Measurements from ENCODE around the gene IL17C. TPM values are rescaled to one million over a fixed set of nuclear protein-coding genes. Genes with fewer than 3 reads are reported as not detected.

IL17C gene
- total and polyA plus RNA-seq, 2 donors: 0.05 to 0.09 TPM

- DNase-seq (ENCODE audit: low read depth in 6 of 9, low spot score in 9 of 9): peak in 1 of 9 donors; percentile 61
- Histone ChIP-seq H3K4me3 (ENCODE audit: low read length in 2 of 2) (no peak overlapping the region), H3K27me3 (ENCODE audit: control insufficient read depth in 2 of 2, insufficient read depth in 1 of 2, low read length in 1 of 2) (peaks cover 11 to 30% of the 10 kb centered on the region in 2 donors), H3K4me1 (ENCODE audit: control insufficient read depth in 2 of 2, insufficient read depth in 2 of 2, low read length in 2 of 2) (peaks cover 20 to 38% of the 10 kb centered on the region in 2 donors), H3K9me3 (ENCODE audit: control insufficient read depth in 2 of 2, insufficient read depth in 1 of 2, low read length in 1 of 2) (peaks cover 0 to 5% of the 10 kb centered on the region in 2 donors), H3K27ac (ENCODE audit: low read depth in 1 of 2, low read length in 1 of 2) (peak overlapping the region; percentile 73 to 82), H3K36me3 (ENCODE audit: control insufficient read depth in 2 of 2, insufficient read depth in 2 of 2, low read length in 1 of 2) (no peaks in the 10 kb centered on the region)
- 80% methylated on average over 31 of the region's 31 CpGs for WGBS
Observed at GRCh38 chr16:88681084-88681680, 42.8 kb downstream of the IL17C start.

- 26% methylated on average over 21 of the region's 21 CpGs for WGBS
- DNase-seq (ENCODE audit: low read depth in 6 of 9, low spot score in 9 of 9): peak in 2 of 9 donors; percentile 63 to 83
- no peak overlapping the region for H3K4me3 ChIP-seq (ENCODE audit: low read length in 2 of 2)
- peak overlapping the region; percentile 73 to 87 for H3K27ac ChIP-seq (ENCODE audit: low read depth in 1 of 2, low read length in 1 of 2)
- peaks cover 0 to 2% of the 10 kb centered on the region in 2 donors for H3K9me3 ChIP-seq (ENCODE audit: control insufficient read depth in 2 of 2, insufficient read depth in 1 of 2, low read length in 1 of 2)
- H3K36me3 ChIP-seq (ENCODE audit: control insufficient read depth in 2 of 2, insufficient read depth in 2 of 2, low read length in 1 of 2): no peaks in the 10 kb centered on the region
- H3K4me1 ChIP-seq (ENCODE audit: control insufficient read depth in 2 of 2, insufficient read depth in 2 of 2, low read length in 2 of 2): peaks cover 25 to 42% of the 10 kb centered on the region in 2 donors
- H3K27me3 ChIP-seq (ENCODE audit: control insufficient read depth in 2 of 2, insufficient read depth in 1 of 2, low read length in 1 of 2): peaks cover 15 to 36% of the 10 kb centered on the region in 2 donors
Observed at GRCh38 chr16:88681709-88682451, 43.5 kb downstream of the IL17C start.

GRCh38 chr16:88684569-88685155 is 46.3 kb downstream of the IL17C start:
- Histone ChIP-seq H3K4me3 (ENCODE audit: low read length in 2 of 2) (no peak overlapping the region), H3K27me3 (ENCODE audit: control insufficient read depth in 2 of 2, insufficient read depth in 1 of 2, low read length in 1 of 2) (peaks cover 19 to 53% of the 10 kb centered on the region in 2 donors)
- WGBS: 93% methylated on average over 15 of the region's 15 CpGs

GRCh38 chr16:88685156-88686061 is 47.0 kb downstream of the IL17C start:
- Histone ChIP-seq H3K4me1 (ENCODE audit: control insufficient read depth in 2 of 2, insufficient read depth in 2 of 2, low read length in 2 of 2) (peaks cover 25 to 53% of the 10 kb centered on the region in 2 donors), H3K27ac (ENCODE audit: low read depth in 1 of 2, low read length in 1 of 2) (peak overlapping the region in 1 of 2 donors; percentile 15), H3K4me3 (ENCODE audit: low read length in 2 of 2) (peak overlapping the region; percentile 53 to 58), H3K27me3 (ENCODE audit: control insufficient read depth in 2 of 2, insufficient read depth in 1 of 2, low read length in 1 of 2) (peaks cover 19 to 53% of the 10 kb centered on the region in 2 donors), H3K9me3 (ENCODE audit: control insufficient read depth in 2 of 2, insufficient read depth in 1 of 2, low read length in 1 of 2) (no peaks in the 10 kb centered on the region), H3K36me3 (ENCODE audit: control insufficient read depth in 2 of 2, insufficient read depth in 2 of 2, low read length in 1 of 2) (no peaks in the 10 kb centered on the region)
- DNase-seq (ENCODE audit: low read depth in 6 of 9, low spot score in 9 of 9): peak in 2 of 9 donors; percentile 30 to 39
- 7% methylated on average over 33 of the region's 33 CpGs for WGBS

More at GRCh38 chr16:88684569-88685155, 46.3 kb downstream of the IL17C start:
- no peaks in the 10 kb centered on the region for H3K9me3 ChIP-seq (ENCODE audit: control insufficient read depth in 2 of 2, insufficient read depth in 1 of 2, low read length in 1 of 2)
- no peak for DNase-seq (ENCODE audit: low read depth in 6 of 9, low spot score in 9 of 9)
- peaks cover 25 to 53% of the 10 kb centered on the region in 2 donors for H3K4me1 ChIP-seq (ENCODE audit: control insufficient read depth in 2 of 2, insufficient read depth in 2 of 2, low read length in 2 of 2)
- no peaks in the 10 kb centered on the region for H3K36me3 ChIP-seq (ENCODE audit: control insufficient read depth in 2 of 2, insufficient read depth in 2 of 2, low read length in 1 of 2)
- peak overlapping the region in 1 of 2 donors; percentile 19 for H3K27ac ChIP-seq (ENCODE audit: low read depth in 1 of 2, low read length in 1 of 2)

GRCh38 chr16:88686062-88686438 is 47.7 kb downstream of the IL17C start:
- under 1% methylated on average over 25 of the region's 25 CpGs for WGBS
- H3K36me3 ChIP-seq (ENCODE audit: control insufficient read depth in 2 of 2, insufficient read depth in 2 of 2, low read length in 1 of 2): no peaks in the 10 kb centered on the region
- H3K4me1 ChIP-seq (ENCODE audit: control insufficient read depth in 2 of 2, insufficient read depth in 2 of 2, low read length in 2 of 2): peaks cover 24 to 54% of the 10 kb centered on the region in 2 donors
- H3K9me3 ChIP-seq (ENCODE audit: control insufficient read depth in 2 of 2, insufficient read depth in 1 of 2, low read length in 1 of 2): no peaks in the 10 kb centered on the region
- peak in 1 of 9 donors; percentile 26 for DNase-seq (ENCODE audit: low read depth in 6 of 9, low spot score in 9 of 9)
- H3K27me3 ChIP-seq (ENCODE audit: control insufficient read depth in 2 of 2, insufficient read depth in 1 of 2, low read length in 1 of 2): peaks cover 19 to 58% of the 10 kb centered on the region in 2 donors
- H3K4me3 ChIP-seq (ENCODE audit: low read length in 2 of 2): peak overlapping the region; percentile 53 to 58
- peak overlapping the region in 1 of 2 donors; percentile 15 for H3K27ac ChIP-seq (ENCODE audit: low read depth in 1 of 2, low read length in 1 of 2)

GRCh38 chr16:88686439-88687253 is 48.3 kb downstream of the IL17C start, which contains the start of gene SNAI3:
SNAI3 (minus strand) TSS chr16:88686507; CDS start chr16:88686406, 101 bp downstream.
- DNase-seq (ENCODE audit: low read depth in 6 of 9, low spot score in 9 of 9): peak in 5 of 9 donors; percentile 59 to 88 (median 77)
- H3K9me3 ChIP-seq (ENCODE audit: control insufficient read depth in 2 of 2, insufficient read depth in 1 of 2, low read length in 1 of 2): no peaks in the 10 kb centered on the region
- H3K27me3 ChIP-seq (ENCODE audit: control insufficient read depth in 2 of 2, insufficient read depth in 1 of 2, low read length in 1 of 2): peaks cover 19 to 63% of the 10 kb centered on the region in 2 donors
- WGBS: 14% methylated on average over 65 of the region's 65 CpGs
- peaks cover 20 to 54% of the 10 kb centered on the region in 2 donors for H3K4me1 ChIP-seq (ENCODE audit: control insufficient read depth in 2 of 2, insufficient read depth in 2 of 2, low read length in 2 of 2)
- peak within 1 kb of the TSS in 1 of 2 donors; percentile 15 for H3K27ac ChIP-seq (ENCODE audit: low read depth in 1 of 2, low read length in 1 of 2)
- peak within 1 kb of the TSS; percentile 53 to 58 for H3K4me3 ChIP-seq (ENCODE audit: low read length in 2 of 2)
- H3K36me3 ChIP-seq (ENCODE audit: control insufficient read depth in 2 of 2, insufficient read depth in 2 of 2, low read length in 1 of 2): no peaks in the 10 kb centered on the region

- no peaks in the 10 kb centered on the region for H3K36me3 ChIP-seq (ENCODE audit: control insufficient read depth in 2 of 2, insufficient read depth in 2 of 2, low read length in 1 of 2)
- H3K9me3 ChIP-seq (ENCODE audit: control insufficient read depth in 2 of 2, insufficient read depth in 1 of 2, low read length in 1 of 2): no peaks in the 10 kb centered on the region
- peaks cover 20 to 54% of the 10 kb centered on the region in 2 donors for H3K4me1 ChIP-seq (ENCODE audit: control insufficient read depth in 2 of 2, insufficient read depth in 2 of 2, low read length in 2 of 2)
- H3K27ac ChIP-seq (ENCODE audit: low read depth in 1 of 2, low read length in 1 of 2): no peak overlapping the region
- peaks cover 19 to 63% of the 10 kb centered on the region in 2 donors for H3K27me3 ChIP-seq (ENCODE audit: control insufficient read depth in 2 of 2, insufficient read depth in 1 of 2, low read length in 1 of 2)
- no peak overlapping the region for H3K4me3 ChIP-seq (ENCODE audit: low read length in 2 of 2)
- WGBS: 91% methylated on average over 10 of the region's 10 CpGs
- no peak for DNase-seq (ENCODE audit: low read depth in 6 of 9, low spot score in 9 of 9)
Observed at GRCh38 chr16:88687254-88687576, 48.8 kb downstream of the IL17C start.

GRCh38 chr16:88687676-88688012 is 49.3 kb downstream of the IL17C start:
- no peak for DNase-seq (ENCODE audit: low read depth in 6 of 9, low spot score in 9 of 9)
- Histone ChIP-seq H3K4me3 (ENCODE audit: low read length in 2 of 2) (no peak overlapping the region), H3K9me3 (ENCODE audit: control insufficient read depth in 2 of 2, insufficient read depth in 1 of 2, low read length in 1 of 2) (no peaks in the 10 kb centered on the region), H3K27ac (ENCODE audit: low read depth in 1 of 2, low read length in 1 of 2) (no peak overlapping the region), H3K36me3 (ENCODE audit: control insufficient read depth in 2 of 2, insufficient read depth in 2 of 2, low read length in 1 of 2) (no peaks in the 10 kb centered on the region), H3K4me1 (ENCODE audit: control insufficient read depth in 2 of 2, insufficient read depth in 2 of 2, low read length in 2 of 2) (peaks cover 24 to 56% of the 10 kb centered on the region in 2 donors), H3K27me3 (ENCODE audit: control insufficient read depth in 2 of 2, insufficient read depth in 1 of 2, low read length in 1 of 2) (peaks cover 19 to 64% of the 10 kb centered on the region in 2 donors)
- 90% methylated on average over 3 of the region's 3 CpGs for WGBS

All from thymus (tissue), 11 donors.